ENCODE data around the gene ZCCHC24.

GRCh38 chr10:79418886-79419595, 26.4 kb downstream of the ZCCHC24 start:
- TF ChIP-seq POLR2AphosphoS5 (IDR thresholded peaks at IDR 0.05) = no peak
- TF ChIP-seq, protein P1, sequence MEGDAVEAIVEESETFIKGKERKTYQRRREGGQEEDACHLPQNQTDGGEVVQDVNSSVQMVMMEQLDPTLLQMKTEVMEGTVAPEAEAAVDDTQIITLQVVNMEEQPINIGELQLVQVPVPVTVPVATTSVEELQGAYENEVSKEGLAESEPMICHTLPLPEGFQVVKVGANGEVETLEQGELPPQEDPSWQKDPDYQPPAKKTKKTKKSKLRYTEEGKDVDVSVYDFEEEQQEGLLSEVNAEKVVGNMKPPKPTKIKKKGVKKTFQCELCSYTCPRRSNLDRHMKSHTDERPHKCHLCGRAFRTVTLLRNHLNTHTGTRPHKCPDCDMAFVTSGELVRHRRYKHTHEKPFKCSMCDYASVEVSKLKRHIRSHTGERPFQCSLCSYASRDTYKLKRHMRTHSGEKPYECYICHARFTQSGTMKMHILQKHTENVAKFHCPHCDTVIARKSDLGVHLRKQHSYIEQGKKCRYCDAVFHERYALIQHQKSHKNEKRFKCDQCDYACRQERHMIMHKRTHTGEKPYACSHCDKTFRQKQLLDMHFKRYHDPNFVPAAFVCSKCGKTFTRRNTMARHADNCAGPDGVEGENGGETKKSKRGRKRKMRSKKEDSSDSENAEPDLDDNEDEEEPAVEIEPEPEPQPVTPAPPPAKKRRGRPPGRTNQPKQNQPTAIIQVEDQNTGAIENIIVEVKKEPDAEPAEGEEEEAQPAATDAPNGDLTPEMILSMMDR (IDR thresholded peaks at IDR 0.05) = no peak
- no peak for TF ChIP-seq POLR2A (IDR thresholded peaks at IDR 0.05)

Measured in breast epithelium (tissue), 3 donors.